GM12801 (cell line): Measurements from ENCODE around the gene ANKAR.

ENCODE experiments used
- CTCF ChIP-seq: IDR thresholded peaks from one replicate; pipeline ENCODE4 v1.5.1; 2011; ENCODE audit warnings: control low read depth; ENCODE audit not compliant: insufficient read length; ENCODE audit errors: extremely low read depth

The ANKAR gene

DNA sequence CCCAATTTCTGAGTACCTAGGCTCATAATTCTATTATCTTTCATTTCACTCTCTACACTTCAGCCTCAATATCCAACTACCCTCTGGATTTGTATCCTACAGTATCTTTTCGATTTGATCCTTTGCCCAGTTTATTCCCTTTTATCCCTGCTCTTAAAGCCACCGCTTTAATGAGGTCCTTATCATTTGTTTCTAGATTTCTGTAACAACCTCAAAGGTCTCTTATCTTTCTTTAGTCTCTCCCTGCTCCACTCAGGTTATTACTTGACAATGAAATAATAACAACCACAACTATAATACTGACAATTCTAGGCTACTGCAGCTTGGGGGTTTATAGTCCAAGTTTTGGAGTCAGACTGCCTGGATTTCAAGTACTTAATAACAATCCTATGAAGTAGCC lies 39.1 kb upstream of the ANKAR start:
- TF ChIP-seq CTCF: no peak

- TF ChIP-seq CTCF: no peak
These were observed 36.0 kb upstream of the ANKAR start for GRCh38 chr2:189638301-189639006.

- no peak for TF ChIP-seq CTCF
These were observed 35.4 kb upstream of the ANKAR start for GRCh38 chr2:189639007-189639609.

DNA sequence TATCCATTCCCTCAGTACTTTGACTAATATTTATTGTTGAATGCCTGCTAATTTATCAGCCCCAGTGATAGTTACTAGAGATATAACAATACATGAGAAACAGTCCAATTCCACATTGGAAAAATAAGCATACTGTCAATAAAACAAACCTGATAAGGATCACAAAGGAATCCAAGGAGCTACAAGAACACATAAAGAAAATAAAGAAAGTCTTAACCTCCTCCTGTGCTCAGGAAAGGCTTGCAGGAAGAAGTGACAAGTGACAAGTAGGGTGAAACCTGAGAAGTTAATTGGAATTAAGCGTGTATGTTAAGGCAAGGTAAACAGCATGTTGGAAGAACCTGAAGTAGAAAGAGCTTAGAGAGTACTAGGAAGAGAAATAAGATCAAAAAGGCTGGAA lies 33.5 kb upstream of the ANKAR start:
- no peak for TF ChIP-seq CTCF

- no peak for TF ChIP-seq CTCF
These were observed 32.9 kb upstream of the ANKAR start for GRCh38 chr2:189641590-189641989.

- no peak for TF ChIP-seq CTCF
These were observed 27.9 kb upstream of the ANKAR start for GRCh38 chr2:189646521-189646920.

GRCh38 chr2:189648846-189649509 lies 25.5 kb upstream of the ANKAR start:
- no peak for TF ChIP-seq CTCF
